NAMALWA (cell line): Measurements from ENCODE around the gene TEX26.
"Not testable (repeated sequence)": the region's sequence is repeated elsewhere in the genome, so short reads cannot be mapped to it uniquely, and the experiment has no call there.

ENCODE experiments used
- DNase-seq: peaks from one replicate; pipeline ENCODE4 v3.0.0-alpha.2; 2015; ENCODE audit warnings: low spot score

Gene TEX26

DNA sequence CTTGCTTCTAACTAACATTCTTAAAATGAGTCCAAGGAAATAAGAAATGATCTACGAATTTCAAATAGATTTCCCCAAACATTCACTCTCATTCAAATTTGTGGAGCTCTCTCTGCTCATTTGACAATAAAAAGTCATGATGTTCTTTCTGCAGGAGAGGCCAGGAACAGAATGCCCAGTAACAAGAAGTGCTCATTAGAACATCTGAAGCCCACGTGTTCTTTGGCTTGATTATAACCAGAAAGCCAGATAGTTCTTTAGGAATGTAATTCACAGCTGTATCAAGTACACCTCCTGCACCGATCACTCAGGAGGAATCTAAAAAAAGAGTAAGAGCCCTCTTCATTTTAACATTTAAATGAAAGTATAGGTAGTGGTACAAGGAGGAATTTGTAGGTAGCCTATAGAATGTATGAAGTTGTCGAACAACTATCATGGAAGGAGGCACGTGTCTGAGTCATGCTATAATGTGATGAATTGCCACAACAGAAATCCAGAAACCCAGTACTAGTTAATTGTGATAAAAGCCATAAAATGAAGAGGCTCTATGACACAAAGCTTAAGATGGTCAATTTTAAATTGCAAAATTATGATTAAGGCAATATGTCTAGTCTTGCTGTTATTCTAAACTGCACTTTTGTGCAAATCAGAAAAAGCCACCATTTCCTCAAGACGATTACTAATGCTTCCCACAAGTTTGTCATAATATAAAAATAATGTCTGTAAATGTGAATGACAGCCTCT lies 13.6 kb upstream of the TEX26 start:
- no peak for DNase-seq

DNA sequence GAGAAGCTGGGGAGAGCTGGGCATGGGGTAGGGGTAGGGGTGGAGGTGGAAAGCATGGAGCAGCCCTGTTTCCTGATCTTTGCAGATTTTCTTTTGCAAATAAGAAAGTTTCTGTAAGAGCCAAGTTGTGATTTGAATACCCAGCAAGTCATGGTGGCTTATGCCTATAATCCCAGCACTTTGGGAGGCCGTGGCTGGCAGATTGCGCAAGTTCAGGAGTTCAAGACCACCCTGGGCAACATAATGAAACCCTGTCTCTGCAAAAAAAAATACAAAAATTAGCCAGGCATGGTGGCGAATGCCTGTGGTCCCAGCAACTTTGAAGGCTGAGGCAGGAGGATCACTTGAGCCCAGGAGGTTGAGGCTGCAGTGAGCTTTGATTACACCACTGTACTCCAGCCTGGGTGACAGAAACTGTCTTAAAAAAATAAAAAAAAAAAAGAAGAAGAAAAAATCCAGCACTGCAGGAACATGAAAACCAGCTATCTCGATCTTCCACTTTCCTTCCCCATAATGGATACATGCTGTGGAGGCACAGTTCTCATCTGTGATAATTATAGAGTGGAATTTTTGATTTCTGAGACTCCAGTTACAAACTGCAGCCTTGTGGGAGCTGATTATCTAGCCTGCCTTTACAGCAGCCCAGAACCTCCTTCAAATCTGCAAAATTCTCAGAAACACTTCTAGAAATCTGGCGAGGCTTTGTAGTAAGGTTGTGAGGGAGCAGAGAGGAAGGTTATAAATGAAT lies 12.1 kb upstream of the TEX26 start:
- DNase-seq = no peak

DNA sequence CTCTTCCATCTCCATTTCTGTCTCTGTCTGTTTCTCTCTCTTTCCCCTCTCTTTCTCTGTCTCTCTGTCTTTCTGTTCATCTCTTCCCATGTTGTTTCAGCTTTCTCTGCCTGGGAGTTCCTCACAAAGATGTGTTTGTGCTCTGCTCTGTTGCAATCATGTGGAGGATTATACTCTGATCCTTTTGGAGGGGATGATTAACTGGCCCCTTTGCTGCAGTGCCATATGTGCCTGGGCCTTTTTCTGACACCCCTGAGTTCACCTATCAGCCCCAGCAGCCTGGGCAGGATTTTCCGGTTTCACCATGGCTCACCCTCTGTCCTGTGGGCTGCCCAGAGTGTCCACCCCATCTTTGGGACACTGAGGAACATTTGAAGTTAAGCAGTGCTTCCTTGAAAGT lies 9.0 kb upstream of the TEX26 start:
- DNase-seq = no peak

DNA sequence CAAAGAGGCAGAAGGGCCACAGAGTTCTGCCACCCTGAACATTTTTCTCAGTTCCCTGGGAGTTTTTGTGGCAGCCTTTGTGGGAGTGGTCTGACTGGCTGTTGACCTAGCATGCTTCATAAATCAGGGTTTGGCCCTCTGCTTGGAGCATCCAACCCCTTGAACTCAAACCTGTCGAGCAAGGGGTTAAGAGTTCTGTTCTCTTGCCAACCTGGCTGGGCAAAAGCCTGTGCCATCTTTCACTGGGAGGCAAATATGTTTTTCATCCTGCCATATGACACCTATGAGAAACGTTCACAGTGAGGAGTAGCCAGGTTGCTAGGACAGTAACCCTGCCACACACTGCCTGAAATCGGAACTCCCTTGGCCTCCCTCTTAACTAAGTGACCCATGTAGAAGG lies 7.7 kb upstream of the TEX26 start:
- DNase-seq = no peak

DNA sequence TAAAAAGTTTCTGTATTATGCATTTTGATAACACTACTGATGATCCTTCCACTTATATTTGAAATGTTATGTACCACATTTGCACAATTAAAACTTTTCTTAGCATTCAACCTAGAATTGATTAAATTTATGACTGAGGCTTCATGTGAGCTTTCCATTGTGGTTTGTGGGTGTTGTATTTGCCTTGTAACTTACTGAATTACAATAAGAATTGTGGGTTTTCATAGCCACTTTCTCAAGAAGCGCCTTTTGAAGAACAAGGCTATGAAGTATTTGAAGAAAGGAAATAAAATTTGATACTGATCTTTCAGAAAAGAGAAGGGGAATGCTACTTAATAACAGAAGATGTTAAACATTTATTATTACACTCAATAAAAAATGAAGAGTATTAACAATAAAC lies 7.0 kb upstream of the TEX26 start:
- no peak for DNase-seq

DNA sequence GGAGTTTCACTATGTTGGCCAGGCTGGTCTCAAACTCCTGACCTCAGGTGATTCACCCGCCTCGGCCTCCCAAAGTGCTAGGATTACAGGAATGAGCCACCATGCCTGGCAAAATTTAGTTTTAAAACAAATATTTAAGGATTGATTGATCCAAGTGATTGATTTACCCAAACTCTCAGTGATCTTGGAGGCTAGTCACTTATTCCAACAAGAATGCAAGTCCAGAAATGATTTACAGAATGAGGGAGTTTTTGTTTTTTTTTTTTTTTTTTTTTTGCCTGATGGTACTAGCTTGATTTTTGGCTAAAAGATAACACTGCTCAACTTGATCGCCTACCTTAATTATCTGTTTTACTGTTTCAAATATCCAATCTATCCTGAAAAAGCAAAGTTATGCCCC lies 5.7 kb upstream of the TEX26 start:
- DNase-seq = no peak

DNA sequence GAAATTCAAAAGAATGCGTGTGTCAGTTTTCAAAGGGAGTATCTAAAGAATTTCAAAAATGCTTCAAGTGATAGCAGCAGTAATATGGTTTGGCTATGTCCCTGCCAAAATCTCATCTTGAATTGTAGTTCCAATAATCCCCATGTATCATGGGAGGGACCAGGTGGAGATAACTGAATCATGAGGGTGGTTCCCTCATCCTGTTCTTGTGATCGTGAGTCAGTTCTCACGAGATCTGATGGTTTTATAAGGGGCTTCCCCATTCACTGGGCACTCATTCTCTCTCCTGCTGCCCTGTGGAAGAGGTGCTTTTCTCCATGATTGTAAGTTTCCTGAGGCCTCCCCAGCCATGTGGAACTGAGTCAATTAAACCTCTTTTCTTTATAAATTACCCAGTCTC lies 5.3 kb upstream of the TEX26 start:
- DNase-seq = not testable (repeated sequence)

DNA sequence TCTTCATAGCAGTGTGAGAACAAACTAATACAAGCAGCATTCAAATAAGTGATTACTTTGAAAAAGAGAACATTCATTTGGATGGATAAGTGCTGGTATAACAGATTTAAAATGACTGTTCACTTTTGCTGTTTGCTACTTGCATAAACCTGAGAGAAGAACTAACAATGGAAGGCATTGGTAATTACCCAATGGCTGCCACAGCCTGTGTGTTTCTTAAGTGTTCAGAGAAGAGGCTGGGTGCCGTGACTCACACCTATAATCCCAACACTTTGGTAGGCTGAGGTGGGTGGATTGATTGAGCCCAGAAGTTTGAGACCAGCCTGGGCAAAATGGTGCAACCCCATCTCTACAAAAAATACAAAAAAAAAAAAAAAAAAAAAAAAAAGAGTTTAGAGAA lies 4.9 kb upstream of the TEX26 start:
- DNase-seq = no peak

DNA sequence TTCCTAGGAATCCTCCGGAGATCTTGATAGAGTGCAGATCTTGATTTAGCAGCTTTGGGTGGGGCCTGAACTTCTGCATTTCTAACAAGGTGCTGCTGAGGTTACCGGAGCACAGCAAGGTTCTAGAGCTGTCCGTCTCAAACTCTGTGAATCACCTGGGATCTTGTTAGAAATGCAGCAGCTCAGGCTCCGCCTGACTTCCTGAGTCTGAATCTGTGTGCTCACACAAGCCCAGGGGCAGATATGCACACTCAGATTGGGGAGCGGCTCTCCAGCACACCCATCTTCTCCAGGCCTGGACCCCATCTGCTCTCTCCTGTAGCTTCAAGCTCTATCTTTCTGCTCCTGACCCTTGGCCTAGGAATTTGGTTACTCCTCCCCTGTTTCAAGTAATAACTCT lies 3.5 kb upstream of the TEX26 start:
- no peak for DNase-seq

DNA sequence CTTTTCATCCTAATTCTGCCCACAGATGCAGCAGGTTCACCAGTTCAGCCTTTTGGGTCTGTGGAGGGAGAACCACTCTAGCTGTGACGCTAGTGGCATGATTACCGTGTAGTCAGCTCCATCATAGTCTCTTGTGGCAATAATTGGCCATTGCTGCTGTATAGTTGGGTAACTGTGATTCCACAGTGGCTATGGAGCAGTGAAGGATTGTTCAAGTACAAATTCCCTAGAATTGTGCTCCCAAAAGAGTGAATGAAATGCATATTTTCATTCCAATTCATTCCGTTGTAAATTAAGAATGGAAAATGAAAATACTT lies 856 bp downstream of the TEX26 start:
- DNase-seq = no peak

DNA sequence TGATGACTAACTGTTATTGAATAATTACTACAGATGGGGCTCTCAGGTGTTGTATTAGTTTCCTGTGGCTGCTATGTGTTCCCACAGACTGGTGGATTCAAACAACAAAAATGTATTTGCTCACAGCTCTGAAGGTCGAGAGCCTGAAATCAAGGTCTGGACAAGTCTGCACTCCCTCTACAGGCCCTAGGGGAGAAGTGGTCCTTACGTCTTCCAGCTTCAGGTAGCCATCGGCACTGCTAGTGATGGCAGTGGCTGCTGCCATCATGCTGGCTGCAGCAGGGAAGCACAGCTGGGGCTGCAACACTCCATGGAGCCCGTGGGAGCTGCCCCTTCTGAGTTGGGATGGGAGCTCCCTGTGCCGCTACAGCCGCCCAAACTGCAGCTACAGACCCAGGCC lies 1.9 kb downstream of the TEX26 start:
- peak; percentile 10 for DNase-seq

DNA sequence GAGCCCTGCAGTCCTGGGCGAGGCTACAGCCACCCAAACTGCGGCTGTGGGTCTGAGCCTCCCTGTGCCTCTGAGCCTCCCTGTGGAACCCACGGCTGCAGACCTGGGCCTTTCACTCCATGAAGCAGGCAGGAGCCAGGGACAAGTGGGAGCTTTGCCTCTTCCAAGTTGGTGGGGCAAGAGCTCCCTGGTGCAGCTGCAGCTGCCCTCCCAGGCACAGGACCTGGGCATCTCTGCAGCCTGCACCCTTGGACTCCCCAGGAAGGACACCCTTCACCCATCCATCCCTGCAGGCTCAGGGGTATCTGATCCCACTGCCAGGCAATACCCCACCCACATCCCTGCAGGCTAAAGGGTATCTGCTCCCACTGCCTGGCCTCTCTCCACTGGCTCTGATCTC lies 2.3 kb downstream of the TEX26 start:
- no peak for DNase-seq

DNA sequence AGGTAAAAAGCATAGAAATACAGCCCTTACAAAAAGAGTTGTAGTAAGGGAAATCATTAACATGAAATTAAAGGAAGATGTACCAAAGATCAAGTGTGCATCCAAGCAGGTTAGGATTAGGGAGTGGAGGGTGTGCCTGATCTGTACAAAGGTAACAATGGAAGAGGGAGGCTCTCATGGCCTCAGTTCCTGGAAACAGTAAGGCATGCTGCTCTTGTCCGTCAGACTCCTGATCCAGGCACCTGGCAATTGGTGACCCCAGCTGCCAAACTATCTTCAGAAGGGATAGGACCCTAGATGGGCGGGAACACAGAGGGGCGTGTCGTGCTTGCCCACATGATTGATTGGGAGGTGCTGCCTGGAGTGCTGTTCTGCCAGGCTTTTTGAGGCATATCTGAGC lies 4.5 kb downstream of the TEX26 start:
- DNase-seq = no peak

DNA sequence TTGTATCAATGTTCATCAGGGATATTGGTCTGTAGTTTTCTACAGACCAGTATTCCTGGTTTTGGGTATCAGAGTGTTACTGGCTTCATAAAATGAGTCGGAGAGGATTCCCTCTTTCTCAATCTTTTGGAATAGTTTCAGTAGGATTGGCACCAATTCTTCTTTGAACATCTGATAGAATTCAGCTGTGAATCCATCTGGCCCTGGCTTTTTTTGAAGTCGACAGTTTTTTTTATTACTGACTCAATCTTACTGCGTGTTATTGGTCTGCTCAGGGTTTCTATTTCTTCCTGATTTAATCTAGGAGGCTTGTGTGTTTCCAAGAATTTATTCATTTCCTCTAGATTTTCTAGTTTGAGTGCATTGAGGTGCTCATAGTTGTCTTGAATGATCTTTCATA lies 11.4 kb downstream of the TEX26 start:
- no peak for DNase-seq

DNA sequence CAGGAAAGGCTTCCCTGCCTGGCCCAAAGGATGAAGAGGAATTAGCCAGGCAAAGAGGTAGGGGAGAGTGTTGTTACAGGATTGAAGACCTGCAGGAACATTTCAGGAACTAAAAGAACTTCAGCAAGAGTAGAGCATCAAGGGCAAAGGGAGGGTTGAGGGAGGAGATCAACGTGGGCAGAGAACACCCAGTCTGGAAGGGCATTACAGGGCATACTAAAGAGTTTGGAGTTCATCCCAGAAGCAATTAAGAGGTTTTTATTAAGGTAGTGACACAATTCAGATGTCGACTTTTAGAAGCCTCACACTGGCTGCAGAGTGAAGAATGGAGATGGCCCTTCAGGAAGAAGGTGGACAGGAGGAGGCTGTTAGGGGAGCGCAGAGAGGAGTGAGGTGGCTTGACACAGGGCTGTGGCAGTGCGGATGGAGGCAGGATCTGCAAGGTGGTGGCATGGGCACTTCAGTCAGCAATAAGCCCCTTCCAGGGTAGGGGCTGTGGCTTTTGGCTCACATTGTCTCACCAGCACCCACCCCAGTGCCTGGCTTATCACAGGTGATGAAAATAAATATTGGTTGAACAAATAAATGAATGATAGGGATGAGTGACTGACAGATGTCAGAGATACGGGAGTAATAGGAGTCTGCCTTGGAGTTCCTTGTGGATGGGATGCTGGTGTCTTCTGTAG lies 24.9 kb downstream of the TEX26 start:
- DNase-seq = no peak

DNA sequence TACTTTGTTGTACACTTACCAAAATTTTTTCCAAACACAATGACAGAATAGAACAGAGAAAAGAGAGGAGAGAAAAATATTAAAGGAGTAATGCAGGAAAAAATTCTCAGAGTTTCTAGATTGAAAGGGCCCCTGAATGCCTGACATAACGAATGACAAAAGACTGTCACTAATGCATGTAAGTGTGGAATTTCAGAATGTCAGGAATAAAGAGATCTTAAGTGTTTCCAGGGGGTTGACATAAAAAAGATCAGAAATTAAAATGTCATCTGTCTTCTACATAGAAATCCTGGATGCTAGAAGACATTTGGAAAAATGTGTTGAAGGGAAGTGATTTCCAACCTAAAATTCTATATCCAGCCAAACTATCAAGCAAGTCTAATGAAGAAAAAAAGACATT lies 27.2 kb downstream of the TEX26 start:
- no peak for DNase-seq

DNA sequence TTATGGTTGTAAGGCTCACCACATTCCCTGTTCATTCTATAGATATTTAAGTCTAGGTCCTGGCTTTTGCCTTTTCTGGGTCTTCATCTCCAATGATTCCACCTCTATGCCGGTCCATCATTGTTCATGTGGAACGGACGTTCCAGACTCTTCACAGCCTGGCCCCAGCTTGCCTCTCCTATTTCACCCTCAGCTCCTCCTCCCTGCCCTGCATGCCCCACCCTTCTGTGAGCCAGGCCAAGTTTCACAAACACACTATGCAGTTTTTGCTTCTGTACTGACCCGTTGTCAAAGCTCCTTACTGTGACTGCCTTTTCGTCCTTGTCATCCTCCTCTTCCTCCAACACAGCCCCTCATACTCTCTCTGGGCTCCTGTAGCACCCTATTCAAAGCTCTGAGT lies 31.3 kb downstream of the TEX26 start:
- no peak for DNase-seq

DNA sequence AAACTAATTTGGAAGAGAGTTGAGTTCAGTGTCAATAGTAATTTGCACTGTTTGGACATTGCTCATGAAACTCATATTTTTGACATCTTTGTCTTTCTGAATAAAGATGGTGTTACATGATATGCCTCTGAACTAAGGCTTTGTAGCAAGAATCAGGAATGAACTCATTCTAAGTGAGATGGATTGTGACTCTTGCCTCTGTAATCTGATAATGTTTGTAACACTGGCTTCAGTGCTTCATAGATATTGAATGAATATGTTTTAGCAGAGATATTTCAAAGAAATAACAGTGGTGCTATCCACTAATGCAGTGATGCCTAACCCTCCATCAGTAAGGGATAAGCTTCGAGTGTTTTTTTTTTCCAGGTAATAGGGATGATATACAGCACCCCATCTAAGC lies 32.9 kb downstream of the TEX26 start:
- DNase-seq = no peak

DNA sequence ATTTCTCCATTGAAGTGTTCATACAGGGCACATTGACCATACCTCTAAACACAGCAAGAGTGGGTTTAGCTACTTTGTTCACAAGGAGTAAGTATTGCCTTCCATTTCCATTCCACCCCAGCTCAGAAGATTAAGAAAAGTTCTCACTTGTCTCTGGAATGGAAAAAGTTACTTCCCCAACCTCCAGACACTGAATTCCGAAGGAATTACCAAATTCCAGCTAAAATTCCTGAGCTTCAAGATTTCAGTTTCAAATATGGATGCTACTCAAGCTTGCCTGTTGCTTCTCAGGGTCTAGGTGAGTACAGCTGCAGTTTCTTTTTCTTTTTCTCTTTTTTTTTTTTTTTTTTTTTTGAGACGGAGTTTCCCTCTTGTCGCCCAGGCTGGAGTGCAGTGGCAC lies 33.6 kb downstream of the TEX26 start:
- no peak for DNase-seq

DNA sequence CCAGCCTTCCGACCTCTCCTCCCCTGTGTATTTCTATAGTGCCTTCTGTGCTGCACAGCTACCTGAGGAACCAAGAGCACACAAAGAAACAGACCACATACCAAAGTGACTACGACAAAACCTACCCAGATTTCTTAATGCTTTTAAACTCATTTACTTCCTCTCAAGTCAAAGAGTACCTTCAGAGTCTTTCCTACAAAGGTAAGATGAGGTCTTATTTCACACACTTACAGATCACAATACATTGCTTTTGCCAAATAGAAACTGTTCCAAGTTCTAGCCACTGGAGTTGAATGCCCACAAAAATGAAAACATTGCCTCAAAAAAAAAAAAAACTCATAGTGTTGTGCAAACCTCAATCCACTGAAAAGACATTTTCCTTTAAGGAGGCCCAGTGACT lies 36.4 kb downstream of the TEX26 start:
- DNase-seq = no peak

DNA sequence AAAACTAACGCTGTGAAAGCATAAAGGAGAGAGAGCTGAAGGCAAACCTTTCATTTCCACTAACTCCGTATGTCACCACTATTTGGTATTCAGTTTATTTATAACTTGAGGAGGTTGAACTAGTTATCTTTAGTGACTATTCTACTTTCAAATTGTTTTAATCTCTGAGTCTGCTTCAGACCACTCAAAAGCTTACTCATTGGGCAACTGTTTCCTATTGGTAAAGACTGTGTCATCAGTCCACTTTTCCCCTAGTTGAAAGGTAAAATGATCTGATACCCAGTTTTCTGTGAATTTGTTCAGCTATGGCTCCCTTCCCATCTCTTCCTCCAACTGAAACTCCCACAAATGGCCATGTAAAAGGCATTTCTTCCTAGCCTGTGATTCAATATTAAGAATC lies 39.1 kb downstream of the TEX26 start:
- DNase-seq = no peak

DNA sequence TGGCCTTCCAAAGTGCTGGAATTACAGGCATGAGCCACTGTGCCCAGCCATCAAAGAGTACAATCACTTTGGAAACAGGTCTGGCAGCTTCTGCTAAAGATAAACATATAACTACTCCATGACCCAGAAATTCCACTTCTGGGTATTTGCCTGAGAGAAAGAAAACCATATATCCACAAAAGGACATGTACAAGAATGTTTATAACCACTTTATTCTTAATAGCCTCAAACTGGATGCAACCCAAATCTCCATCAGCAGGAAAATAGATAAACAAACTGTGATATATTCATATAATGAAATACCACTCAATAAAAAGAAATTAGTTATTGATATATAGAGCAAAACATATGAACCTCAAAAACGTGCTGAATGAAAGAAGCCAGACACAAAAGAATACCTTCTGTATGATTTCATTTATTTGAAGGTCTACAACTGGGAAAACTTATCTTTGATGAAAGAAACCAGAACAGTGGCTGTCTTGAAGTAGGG lies 40.5 kb downstream of the TEX26 start:
- no peak for DNase-seq

DNA sequence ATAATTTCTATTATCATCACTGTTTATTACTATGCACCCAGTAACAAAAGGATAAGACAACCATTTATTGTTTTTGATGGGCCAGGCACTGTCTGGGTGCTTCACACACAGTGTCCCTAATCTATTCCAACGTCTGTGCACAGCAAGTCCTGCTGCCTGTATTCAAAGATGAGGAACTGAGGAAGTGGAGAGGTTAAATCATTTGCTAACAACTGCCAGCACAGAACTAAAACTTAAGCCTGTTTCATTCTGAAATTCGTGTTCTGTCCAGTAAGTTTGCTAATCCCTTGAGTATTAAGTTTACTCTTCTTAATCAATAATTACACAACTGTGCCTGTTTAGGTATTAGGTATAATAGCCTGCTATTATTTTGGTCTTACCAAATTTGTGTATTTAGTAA lies 41.9 kb downstream of the TEX26 start:
- no peak for DNase-seq
